HepG2 (cell line): ENCODE data around the gene ARFGAP1. TPM values are rescaled to one million over a fixed set of nuclear protein-coding genes. Genes with fewer than 3 reads are reported as not detected.

Experiments used
- ATAC-seq: fragments of 200-7000 bp; cut with Tn5 transposase; 3 replicates; pipeline ENCODE4 v1.9.1; 2020; ENCODE audit warnings: mild to moderate bottlenecking, moderate library complexity
- BruUV-seq: library from RNA; stranded (reverse); fragments of 400-500 nt; replicated peaks from 2 replicates; lab custom pipeline; 2021; lab: Mats Ljungman, UMichigan
- CTCF ChIA-PET: fragments of 300-600 bp; formaldehyde crosslinking; extraction: SDS; loops from one replicate; lab custom pipeline; 2021; ENCODE audit warnings: low total read pairs, inconsistent platforms, low intra/inter-chr PET ratio; lab: Yijun Ruan, JAX
- POLR2A ChIA-PET: fragments of 350-600 bp; sonication (Branson Sonifier 250); formaldehyde crosslinking; loops from one replicate; lab custom pipeline; 2020; ENCODE audit warnings: antibody characterized with exemption, inconsistent platforms; lab: Yijun Ruan, JAX
- DNase-seq: peaks from one replicate; pipeline ENCODE4 v3.0.0-alpha.2; 2015; ENCODE audit warnings: low spot score
- FAIRE-seq: peaks from 3 replicates; lab custom pipeline; 2011; peaks lifted over from hg19 to GRCh38; lab: Jason Lieb, UNC
- H2AFZ ChIP-seq: one replicate; pipeline ENCODE4 v1.6.1; 2011; ENCODE audit warnings: low read length, inconsistent platforms
- H3K27ac ChIP-seq: fragments of 300-600 bp; 3 replicates; pipeline ENCODE4 v1.8.0; 2011; ENCODE audit warnings: mixed run types, mild to moderate bottlenecking, mixed read lengths, low read length, inconsistent platforms; ENCODE audit not compliant: insufficient read depth; ENCODE audit errors: extremely low read length
- H3K27me3 ChIP-seq, 2 experiments: fragments of 200-600 bp in 1 of 2; 2 replicates in 1 of 2; 3 replicates in 1 of 2; pipeline versions ENCODE4 v1.6.0 to v1.8.0; 2011; ENCODE audit warnings: low read length in 2 of 2, mild to moderate bottlenecking in 2 of 2, moderate library complexity in 2 of 2, inconsistent platforms in 1 of 2; ENCODE audit not compliant: insufficient read depth in 2 of 2, control insufficient read depth in 1 of 2
- H3K36me3 ChIP-seq, 2 experiments: fragments of 200-600 bp in 1 of 2; replicated peaks in 1 of 2; 2 replicates in 1 of 2; 3 replicates in 1 of 2; pipeline versions ENCODE4 v1.5.1 to v1.8.0; 2011; ENCODE audit warnings: low read length in 2 of 2, inconsistent platforms in 1 of 2; ENCODE audit not compliant: insufficient read depth in 2 of 2, control insufficient read depth in 1 of 2
- H3K4me1 ChIP-seq: 2 replicates; pipeline ENCODE4 v1.5.1; 2012; ENCODE audit warnings: low read length, inconsistent platforms; ENCODE audit not compliant: insufficient read depth
- H3K4me2 ChIP-seq: 2 replicates; pipeline ENCODE4 v1.6.0; 2011; ENCODE audit warnings: low read depth, low read length, inconsistent platforms
- H3K4me3 ChIP-seq, 3 experiments: fragments of 200-600 bp in 1 of 3; sonication (generic), shearing (Covaris generic) in 1 of 3; replicated peaks in 1 of 3; 2 replicates each; pipeline ENCODE4 v1.5.1; 2011 to 2016; ENCODE audit warnings: low read length in 3 of 3, inconsistent platforms in 2 of 3, low read depth in 2 of 3, mild to moderate bottlenecking in 2 of 3, control low read depth in 1 of 3, mixed read lengths in 1 of 3; ENCODE audit not compliant: insufficient read depth in 1 of 3
- H3K79me2 ChIP-seq: one replicate; pipeline ENCODE4 v1.6.1; 2011; ENCODE audit warnings: low read length, inconsistent platforms; ENCODE audit not compliant: insufficient read depth
- H3K9ac ChIP-seq: 2 replicates; pipeline ENCODE4 v1.6.0; 2011; ENCODE audit warnings: mild to moderate bottlenecking, low read depth, low read length, inconsistent platforms; ENCODE audit not compliant: insufficient read depth
- H3K9me3 ChIP-seq: 2 replicates; pipeline ENCODE4 v1.5.1; 2012; ENCODE audit warnings: mild to moderate bottlenecking, low read length
- H4K20me1 ChIP-seq: 2 replicates; pipeline ENCODE4 v1.6.0; 2011; ENCODE audit warnings: inconsistent platforms, mild to moderate bottlenecking, low read length, moderate library complexity; ENCODE audit not compliant: insufficient read depth
- DPF2 ChIP-seq: sonication (generic); formaldehyde crosslinking; IDR thresholded peaks from 2 replicates; pipeline ENCODE4 v1.4.0; 2020; ENCODE audit warnings: mild to moderate bottlenecking, low read depth, missing genetic modification reagents, borderline replicate concordance
- DR1 ChIP-seq: sonication (generic); formaldehyde crosslinking; IDR thresholded peaks from 2 replicates; pipeline ENCODE4 v1.8.0; 2021; ENCODE audit warnings: mild to moderate bottlenecking, missing genetic modification reagents, inconsistent platforms
- FOXA1 ChIP-seq, 2 experiments: fragments of 450-650 bp in 1 of 2; sonication (generic) in 1 of 2; formaldehyde crosslinking in 1 of 2; IDR thresholded peaks; 2 replicates each; pipeline versions ENCODE4 v1.4.0 to v1.6.1; 2016 to 2020; ENCODE audit warnings: missing genetic modification reagents in 1 of 2
- GABPA ChIP-seq, 2 experiments: IDR thresholded peaks; 2 replicates each; pipeline ENCODE4 v1.6.1; 2011 to 2016; ENCODE audit warnings: low read depth in 2 of 2, low read length in 1 of 2, missing biosample characterization in 1 of 2, missing genetic modification characterization in 1 of 2
- ZBTB3 ChIP-seq: sonication (generic); formaldehyde crosslinking; IDR thresholded peaks from 2 replicates; pipeline ENCODE4 v1.4.0; 2020; ENCODE audit warnings: low read depth, mild to moderate bottlenecking, moderate library complexity, missing genetic modification reagents, borderline replicate concordance
- ZNF329 ChIP-seq: sonication (generic); formaldehyde crosslinking; IDR thresholded peaks from 2 replicates; pipeline ENCODE4 v1.9.0; 2021; ENCODE audit warnings: low read depth, mild to moderate bottlenecking, missing genetic modification reagents
- ZNF460 ChIP-seq: sonication (generic); formaldehyde crosslinking; IDR thresholded peaks from 2 replicates; pipeline ENCODE4 v1.5.1; 2020; ENCODE audit warnings: missing genetic modification reagents, mild to moderate bottlenecking, borderline replicate concordance
- WGBS: methylation state at CpG from one replicate; pipeline ENCODE4 v1.1.6; 2017; ENCODE audit warnings: low lambda C conversion rate; 5-methylcytosine and 5-hydroxymethylcytosine counted together
- in situ Hi-C: cut with HindIII; loops from 2 replicates; pipeline ENCODE4 v1.10.0; 2017; ENCODE audit warnings: low pct_unique_long_range_greater_than_20kb; ENCODE audit not compliant: extremely low pct_ligation_motif_present
- intact Hi-C: fragments of 100-400 bp; cut with micrococcal nuclease; formaldehyde crosslinking; loops from one replicate; pipeline ENCODE4 v1.10.0; 2022; ENCODE audit not compliant: unreplicated experiment
- polyA plus RNA-seq, 8 experiments: library from polyadenylated mRNA; depleted of rRNA in 3 of 8; stranded (reverse) in 7 of 8; unstranded in 1 of 8; fragments of >200 nt; fragmentation: Illumina TruSeq in 4 of 8; extraction: Trizol in 4 of 8; gene quantifications; 2 replicates each; pipeline versions ENCODE4 v1.2.1 to v1.2.3, GENCODE V29; 2011 to 2016; ENCODE audit warnings: low read depth in 4 of 8, missing spikeins in 1 of 8, mixed read lengths in 1 of 8; ENCODE audit not compliant: insufficient read depth in 1 of 8
- total RNA-seq, 5 experiments: library from RNA; depleted of rRNA; stranded (reverse); fragments of >200 nt; fragmentation: Illumina TruSeq; extraction: Trizol; gene quantifications; 2 replicates each; pipeline ENCODE4 v1.2.3, GENCODE V29; 2016; ENCODE audit warnings: low read depth in 1 of 5
- TF ChIP-seq, protein P1 (sequence below): sonication (generic); formaldehyde crosslinking; IDR thresholded peaks from 2 replicates; pipeline ENCODE4 v1.4.0; 2020; ENCODE audit warnings: missing genetic modification reagents

Gene ARFGAP1
- total and polyA plus RNA-seq, 2 of the 13 experiments (the other 11 are each of a cell fraction or from before 2014, with no cell fraction given) = 132 TPM

- FAIRE-seq (no peak), DNase-seq (no peak), ATAC-seq (no peak)
- Histone ChIP-seq H3K9ac (no peak overlapping the region), H3K27me3 (peaks cover 10 to 76% of the 10 kb centered on the region in 2 experiments; a peak in 4 of 5 replicates), H3K36me3 (no peaks in the 10 kb centered on the region), H3K27ac (no peak overlapping the region), H3K79me2 (no peaks in the 10 kb centered on the region), H3K9me3 (no peaks in the 10 kb centered on the region), H4K20me1 (no peaks in the 10 kb centered on the region), H3K4me3 (no peak overlapping the region), H3K4me1 (peaks cover 48% of the 10 kb centered on the region), H3K4me2 (no peak overlapping the region), H2AFZ (no peak overlapping the region)
- POLR2A ChIA-PET = no interaction called here
- in situ Hi-C loops = no loop called here
- intact Hi-C loops = loop anchor here (5.0 kb wide), 1 partner anchor 51 kb away; no protein-coding TSS in a partner anchor
- 50% methylated on average over 3 of the region's 3 CpGs for WGBS
- TF ChIP-seq ZBTB3 (CRISPR knock-in tag) = no peak
- TF ChIP-seq ZNF460 (CRISPR knock-in tag) = no peak
- TF ChIP-seq ZNF329 = no peak
- no peak for TF ChIP-seq GABPA (IDR thresholded peaks at IDR 0.05; ENCODE audit: low read depth, low read length)
- TF ChIP-seq GABPA (CRISPR knock-in tag; IDR thresholded peaks at IDR 0.05; ENCODE audit: low read depth) = no peak
- no peak for TF ChIP-seq FOXA1 (IDR thresholded peaks at IDR 0.05)
- TF ChIP-seq FOXA1 (CRISPR knock-in tag; IDR thresholded peaks at IDR 0.05) = no peak
- no peak for TF ChIP-seq DPF2
- TF ChIP-seq DR1 (CRISPR knock-in tag) = no peak
- TF ChIP-seq, protein P1, sequence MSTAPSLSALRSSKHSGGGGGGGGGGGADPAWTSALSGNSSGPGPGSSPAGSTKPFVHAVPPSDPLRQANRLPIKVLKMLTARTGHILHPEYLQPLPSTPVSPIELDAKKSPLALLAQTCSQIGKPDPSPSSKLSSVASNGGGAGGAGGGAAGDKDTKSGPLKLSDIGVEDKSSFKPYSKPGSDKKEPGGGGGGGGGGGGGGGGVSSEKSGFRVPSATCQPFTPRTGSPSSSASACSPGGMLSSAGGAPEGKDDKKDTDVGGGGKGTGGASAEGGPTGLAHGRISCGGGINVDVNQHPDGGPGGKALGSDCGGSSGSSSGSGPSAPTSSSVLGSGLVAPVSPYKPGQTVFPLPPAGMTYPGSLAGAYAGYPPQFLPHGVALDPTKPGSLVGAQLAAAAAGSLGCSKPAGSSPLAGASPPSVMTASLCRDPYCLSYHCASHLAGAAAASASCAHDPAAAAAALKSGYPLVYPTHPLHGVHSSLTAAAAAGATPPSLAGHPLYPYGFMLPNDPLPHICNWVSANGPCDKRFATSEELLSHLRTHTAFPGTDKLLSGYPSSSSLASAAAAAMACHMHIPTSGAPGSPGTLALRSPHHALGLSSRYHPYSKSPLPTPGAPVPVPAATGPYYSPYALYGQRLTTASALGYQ (CRISPR knock-in tag) = no peak
- CTCF ChIA-PET = interaction anchor here (0.9 to 1.4 kb wide), 2 partner anchors 10 to 12 kb away, joined by 3 read pairs; no protein-coding TSS in a partner anchor
- no TSS peak for BruUV-seq
These were observed 39.6 kb upstream of the ARFGAP1 start for GRCh38 chr20:63233061-63233344.
